Stimulated activated naive CD4-positive, alpha-beta T cell (primary cell): ENCODE data around the gene WDR7.
"Not testable (repeated sequence)": the region's sequence is repeated elsewhere in the genome, so short reads cannot be mapped to it uniquely, and the experiment has no call there.

Experiments
- DNase-seq, 6 experiments: peaks; one replicate each; lab custom pipeline; 2025; lab: John Stamatoyannopoulos, UW

Gene WDR7

GRCh38 chr18:56654280-56654679, 3.1 kb downstream of the WDR7 start:
- DNase-seq = not testable (repeated sequence)

DNA sequence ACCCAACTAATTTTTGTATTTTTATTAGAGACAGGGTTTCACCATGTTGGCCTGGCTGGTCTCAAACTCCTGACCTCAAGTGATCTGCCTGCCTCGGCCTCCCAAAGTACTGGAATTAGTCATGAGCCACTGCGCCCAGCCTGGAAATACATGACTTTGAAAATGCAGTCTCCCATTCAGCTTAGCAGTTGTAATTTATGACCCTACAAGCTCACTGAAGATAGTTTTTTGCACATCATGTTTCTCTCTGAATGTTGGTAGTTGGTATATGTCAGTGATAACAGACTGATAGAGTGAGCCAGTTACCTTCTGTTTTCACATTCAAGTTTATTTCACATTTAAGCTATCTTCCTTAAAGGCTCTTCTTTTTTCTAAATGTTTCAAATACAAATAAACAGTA, 7.1 kb downstream of the WDR7 start:
- DNase-seq = no peak

DNA sequence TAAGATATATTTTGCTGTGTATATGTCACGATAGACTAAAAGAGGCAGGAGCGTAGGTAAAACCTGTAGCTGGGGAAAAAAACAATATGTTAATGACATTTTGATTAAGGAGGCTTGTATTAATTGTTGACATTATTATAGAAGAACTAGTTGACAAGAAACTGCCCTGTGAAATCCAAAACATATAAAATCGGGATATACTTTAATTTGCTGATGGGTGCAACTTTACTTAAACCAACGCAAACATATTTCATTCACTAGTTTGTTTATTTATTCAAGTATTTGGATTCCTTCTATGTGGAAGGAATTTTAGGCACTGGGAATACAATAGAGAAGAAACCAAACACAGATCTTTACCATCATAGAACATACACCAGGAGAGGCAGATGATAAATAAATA, 8.0 kb downstream of the WDR7 start:
- no peak for DNase-seq

DNA sequence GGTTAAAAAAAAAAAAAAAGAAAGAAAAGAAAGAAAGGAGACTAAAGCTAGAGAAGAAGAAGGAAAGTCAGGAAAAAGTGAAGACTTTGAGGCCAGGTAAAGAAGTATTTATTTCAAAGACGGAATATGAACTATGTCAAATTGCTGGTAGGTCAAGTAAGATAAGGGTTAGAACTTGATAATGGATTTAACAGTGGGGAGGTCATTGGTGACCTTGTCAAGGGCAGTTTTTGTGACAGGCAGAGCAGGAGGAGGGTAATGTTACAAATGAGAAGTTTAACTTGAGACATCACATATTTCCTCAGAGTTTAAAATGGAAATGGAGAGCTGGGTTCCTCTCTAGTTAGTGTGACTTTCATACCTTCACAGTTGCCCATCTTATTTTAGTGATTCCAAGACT, 9.5 kb downstream of the WDR7 start:
- DNase-seq = no peak

- DNase-seq = no peak
These were observed 10.4 kb downstream of the WDR7 start for GRCh38 chr18:56661360-56662062.

- no peak for DNase-seq
These were observed 10.9 kb downstream of the WDR7 start for GRCh38 chr18:56662063-56662408.

GRCh38 chr18:56662502-56662901, 11.3 kb downstream of the WDR7 start:
- DNase-seq = no peak

DNA sequence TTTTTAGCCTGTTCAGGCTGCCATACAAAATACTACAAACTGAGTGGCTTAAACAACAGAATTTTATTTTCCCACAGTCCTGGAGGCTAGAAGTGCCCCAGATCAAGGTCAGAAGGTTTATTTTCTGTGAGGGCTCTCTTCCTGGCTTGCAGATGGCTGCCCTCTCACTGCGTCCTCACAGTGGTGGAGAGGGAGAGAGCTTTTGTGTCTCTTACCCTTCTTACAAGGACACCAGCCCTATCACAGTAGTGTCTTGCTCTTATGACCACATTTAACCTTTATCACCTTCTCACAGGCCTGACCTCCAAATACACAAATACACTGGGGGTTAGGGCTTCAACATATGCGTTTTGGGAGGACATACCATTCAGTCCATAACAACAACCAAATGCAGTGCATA, 11.7 kb downstream of the WDR7 start:
- no peak for DNase-seq

GRCh38 chr18:56672391-56672790, 21.2 kb downstream of the WDR7 start:
- DNase-seq = no peak

GRCh38 chr18:56672981-56673380, 21.8 kb downstream of the WDR7 start:
- no peak for DNase-seq

- no peak for DNase-seq
These were observed 25.5 kb downstream of the WDR7 start for GRCh38 chr18:56676639-56677038.

DNA sequence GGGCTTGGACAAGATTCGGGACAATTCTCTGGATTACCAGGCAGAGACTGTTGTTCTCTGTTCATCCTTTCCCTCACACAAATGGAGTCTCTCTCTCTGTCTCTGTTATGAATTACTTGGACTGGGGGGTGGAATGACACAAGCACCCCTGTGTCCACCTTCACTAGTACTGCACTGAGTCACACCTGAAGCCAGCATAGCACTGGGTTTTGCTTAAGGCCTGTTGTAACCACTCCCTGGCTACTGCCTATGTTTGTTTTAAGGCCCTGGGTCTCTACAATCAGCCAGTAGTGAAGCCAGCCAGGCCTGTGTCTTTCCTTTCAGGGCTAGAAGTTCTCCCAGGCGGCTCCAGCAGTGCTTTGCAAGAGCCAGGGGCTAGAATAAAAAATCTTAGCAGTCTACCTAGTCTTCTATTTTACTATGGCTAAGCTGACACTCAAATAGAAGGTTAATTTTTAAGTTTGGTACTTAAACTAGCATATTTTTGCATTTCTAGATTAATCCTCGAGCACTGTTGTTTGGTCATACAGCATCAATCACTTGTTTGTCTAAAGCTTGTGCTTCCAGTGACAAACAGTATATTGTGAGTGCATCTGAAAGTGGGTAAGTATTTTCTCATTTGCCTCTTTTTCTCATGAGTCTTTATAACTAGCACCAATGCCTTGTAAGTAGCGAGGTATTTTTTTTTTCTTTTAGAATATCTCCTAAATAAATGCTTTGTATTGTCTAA, 27.8 kb downstream of the WDR7 start:
- DNase-seq = no peak

DNA sequence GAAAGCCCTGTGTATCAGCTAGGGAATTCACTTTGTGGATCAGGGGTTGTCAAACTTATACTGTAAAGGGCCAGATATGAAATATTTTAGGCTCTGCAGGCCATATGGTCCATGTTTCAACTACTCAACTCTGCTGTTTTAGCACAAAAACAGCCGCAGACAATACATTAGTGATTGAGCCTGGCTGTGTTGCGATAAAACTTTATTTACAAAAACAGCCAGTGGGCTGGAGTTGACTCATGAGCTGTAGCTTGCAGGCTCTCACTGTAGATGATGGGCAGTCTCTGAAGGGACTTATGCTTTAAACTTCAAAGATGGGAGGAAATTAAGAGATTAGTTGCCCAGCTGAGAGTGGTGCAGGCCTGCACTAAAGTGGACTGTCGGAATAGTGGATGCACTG, 33.1 kb downstream of the WDR7 start:
- no peak for DNase-seq

- DNase-seq = no peak
These were observed 40.4 kb downstream of the WDR7 start for GRCh38 chr18:56691530-56691929.

DNA sequence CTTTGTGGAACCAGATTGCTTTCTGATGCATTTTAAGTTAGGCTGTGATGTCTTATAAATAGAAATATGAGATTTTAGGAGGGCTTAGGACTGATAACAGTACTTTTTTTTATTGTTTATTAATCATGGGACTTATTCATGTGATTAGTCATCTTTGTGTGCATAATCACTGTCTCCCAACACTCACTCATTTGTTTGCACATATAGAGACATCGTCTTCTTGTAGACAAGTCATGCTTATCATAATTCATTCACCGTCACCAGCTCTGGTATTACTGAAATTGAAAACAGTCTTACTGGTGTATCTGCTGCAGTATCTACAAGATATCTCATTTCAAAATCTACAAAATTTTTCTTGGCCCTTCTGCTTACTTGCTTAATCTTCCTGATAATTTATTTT, 45.8 kb downstream of the WDR7 start:
- DNase-seq = no peak

GRCh38 chr18:56702946-56703345, 51.8 kb downstream of the WDR7 start:
- DNase-seq = peak in 2 of 6 experiments; percentile 8 to 10

DNA sequence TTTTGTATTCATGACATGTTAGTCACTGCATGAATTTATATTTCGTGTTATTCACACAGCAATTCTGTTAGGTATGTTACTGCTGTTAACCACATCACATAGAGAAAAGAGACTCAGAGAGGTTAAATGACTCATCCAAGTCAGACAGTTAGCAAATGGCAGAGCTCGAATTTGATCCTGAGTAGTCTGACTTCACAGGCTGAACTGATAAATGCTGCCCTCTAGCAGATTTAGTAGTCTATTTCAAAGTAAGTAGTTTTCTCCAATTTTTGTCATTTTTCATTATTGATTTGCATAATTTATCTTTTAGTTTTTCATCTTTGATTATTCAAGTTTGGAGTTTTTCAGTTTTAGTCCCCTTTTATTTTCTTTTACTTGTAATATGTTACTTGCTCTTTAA, 58.3 kb downstream of the WDR7 start:
- peak in 3 of 6 experiments; percentile 15 to 44 (median 32) for DNase-seq

DNA sequence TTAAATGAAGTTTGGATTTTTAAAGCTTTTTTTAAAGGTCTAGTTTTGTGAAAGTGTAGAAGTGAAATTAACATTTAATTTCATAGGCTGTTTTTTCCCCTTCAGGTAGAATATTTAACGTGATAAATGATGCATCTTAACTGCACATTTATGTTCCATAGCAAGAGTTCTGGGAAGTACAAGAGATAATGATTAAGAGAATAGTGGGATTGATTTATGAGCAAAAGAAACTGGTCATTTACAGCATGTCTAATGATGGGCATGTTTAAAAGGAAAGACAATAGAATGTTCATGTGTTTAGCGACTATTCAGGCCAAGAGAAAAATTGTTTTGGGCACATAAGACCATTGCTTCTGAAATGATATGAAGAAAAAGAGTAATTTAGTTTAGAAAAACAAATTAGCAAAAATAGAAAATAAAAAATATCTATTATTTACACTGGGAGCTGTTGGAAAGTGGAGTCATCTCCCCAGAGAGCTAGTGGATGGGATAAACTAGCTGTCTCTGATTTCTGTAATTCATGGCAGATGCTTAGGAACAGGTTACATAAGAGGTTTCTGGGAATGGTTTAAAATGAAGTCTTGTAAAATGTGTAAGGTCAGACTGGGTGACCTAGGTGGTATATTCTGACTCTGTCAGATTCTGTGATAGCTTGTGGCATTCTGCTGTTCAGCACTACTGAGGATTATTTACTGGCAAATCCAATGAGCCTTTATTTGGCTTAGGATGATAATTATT, 60.7 kb downstream of the WDR7 start:
- no peak for DNase-seq

GRCh38 chr18:56712761-56713160, 61.6 kb downstream of the WDR7 start:
- DNase-seq = no peak

GRCh38 chr18:56715121-56715520, 64.0 kb downstream of the WDR7 start:
- no peak for DNase-seq

DNA sequence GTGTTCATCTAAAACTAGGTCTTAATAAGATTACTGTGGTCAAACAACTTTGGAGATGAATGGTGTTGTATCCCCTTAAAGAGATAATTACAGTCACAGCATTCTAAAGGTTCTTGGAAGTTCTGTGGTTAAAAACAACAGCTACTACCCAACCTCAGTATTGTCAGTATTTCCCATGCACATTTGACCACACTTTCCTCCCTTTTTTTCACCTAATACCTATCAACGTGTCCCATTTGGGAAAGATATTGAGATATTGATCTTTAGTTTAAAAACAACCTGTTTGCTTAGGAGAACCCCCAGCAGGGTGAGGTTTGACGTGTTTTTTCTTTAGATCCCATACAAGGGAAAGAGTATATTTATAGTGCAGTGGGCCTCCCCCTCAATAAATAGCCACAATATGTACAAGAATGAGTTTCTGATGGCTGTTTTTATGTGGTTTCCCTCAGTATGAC, 65.6 kb downstream of the WDR7 start:
- DNase-seq = no peak

DNA sequence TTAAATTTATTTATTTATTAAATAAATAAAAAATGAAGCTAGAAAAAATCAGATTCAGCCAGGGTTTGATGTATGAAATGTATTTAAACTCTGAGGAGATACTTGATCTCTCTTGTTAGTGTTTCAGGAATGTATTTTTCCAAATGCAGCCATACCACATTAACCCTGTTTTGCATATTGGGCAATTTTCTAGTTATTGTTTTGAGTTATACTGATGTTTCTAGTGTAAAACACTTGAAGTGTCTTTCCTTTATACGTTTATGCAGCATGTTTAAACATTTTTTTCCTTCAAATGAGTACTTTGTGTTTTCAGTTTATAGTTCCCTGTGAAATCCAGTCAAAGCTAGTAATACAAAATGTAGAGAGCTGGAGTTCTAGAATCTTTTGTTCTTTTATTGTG, 69.9 kb downstream of the WDR7 start:
- DNase-seq = no peak

GRCh38 chr18:56721491-56721890, 70.3 kb downstream of the WDR7 start:
- DNase-seq = no peak
